Endothelial cell of umbilical vein (primary cell): ENCODE measurements around the gene PTPRE. TPM values are rescaled to one million over a fixed set of nuclear protein-coding genes. Genes with fewer than 3 reads are reported as not detected.

Experiments
- BruUV-seq: library from RNA; stranded (reverse); fragments of 400-500 nt; replicated peaks from 2 replicates; lab custom pipeline; 2021; lab: Mats Ljungman, UMichigan
- CTCF ChIA-PET: fragments of 300-600, 350-600 bp; sonication (Branson Sonifier 250); formaldehyde crosslinking; loops from one replicate; lab custom pipeline; 2021; ENCODE audit warnings: antibody characterized with exemption, inconsistent platforms; lab: Charles Lee
- POLR2A ChIA-PET: fragments of 300-600, 350-600 bp; sonication (Branson Sonifier 250); formaldehyde crosslinking; loops from one replicate; lab custom pipeline; 2021; ENCODE audit warnings: antibody characterized with exemption, inconsistent platforms; lab: Charles Lee
- DNase-seq: peaks from one replicate; pipeline ENCODE4 v3.0.0-alpha.2; 2011; ENCODE audit warnings: low read depth, low spot score
- FAIRE-seq: peaks from 2 replicates; lab custom pipeline; 2011; peaks lifted over from hg19 to GRCh38; lab: Jason Lieb, UNC
- H2AFZ ChIP-seq: 2 replicates; pipeline ENCODE4 v1.6.0; 2012; ENCODE audit warnings: low read depth, low read length, control low read depth, inconsistent platforms
- H3K27ac ChIP-seq: 2 replicates; pipeline ENCODE4 v1.5.1; 2011; ENCODE audit warnings: low read depth, mild to moderate bottlenecking, control low read depth, low read length, moderate library complexity; ENCODE audit not compliant: insufficient read depth
- H3K27me3 ChIP-seq, 2 experiments: 2 replicates each; pipeline versions ENCODE4 v1.6.0 to v1.6.1; 2011; ENCODE audit warnings: low read length in 2 of 2, mixed read lengths in 1 of 2; ENCODE audit not compliant: control insufficient read depth in 2 of 2, insufficient read depth in 2 of 2
- H3K36me3 ChIP-seq, 2 experiments: 2 replicates in 1 of 2; 3 replicates in 1 of 2; pipeline ENCODE4 v1.5.1; 2011; ENCODE audit warnings: low read length in 2 of 2, mild to moderate bottlenecking in 1 of 2, moderate library complexity in 1 of 2; ENCODE audit not compliant: control insufficient read depth in 2 of 2, insufficient read depth in 2 of 2; ENCODE audit errors: extremely low read depth in 1 of 2
- H3K4me1 ChIP-seq: 3 replicates; pipeline ENCODE4 v1.5.1; 2011; ENCODE audit warnings: mild to moderate bottlenecking, low read length; ENCODE audit not compliant: control insufficient read depth, insufficient read depth; ENCODE audit errors: extremely low read depth
- H3K4me2 ChIP-seq: 2 replicates; pipeline ENCODE4 v1.6.1; 2011; ENCODE audit warnings: low read length, control low read depth, mixed read lengths; ENCODE audit not compliant: insufficient read depth
- H3K4me3 ChIP-seq, 3 experiments: fragments of 200-600 bp in 1 of 3; sonication (generic), shearing (Covaris generic) in 1 of 3; replicated peaks in 1 of 3; 2 replicates each; pipeline ENCODE4 v1.5.1; 2011 to 2016; ENCODE audit warnings: control low read depth in 3 of 3, low read length in 3 of 3, mild to moderate bottlenecking in 2 of 3, inconsistent platforms in 1 of 3, low read depth in 1 of 3, moderate library complexity in 1 of 3; ENCODE audit not compliant: insufficient read depth in 1 of 3
- H3K79me2 ChIP-seq: 2 replicates; pipeline ENCODE4 v1.6.0; 2012; ENCODE audit warnings: low read length, inconsistent platforms; ENCODE audit not compliant: control insufficient read depth, insufficient read depth
- H3K9ac ChIP-seq: replicated peaks from 2 replicates; pipeline ENCODE3; 2011; ENCODE audit warnings: low read length, control low read depth; ENCODE audit not compliant: insufficient read depth; ENCODE audit errors: extremely low read depth
- H3K9me1 ChIP-seq: replicated peaks from 3 replicates; pipeline ENCODE4 v1.6.0; 2011; ENCODE audit warnings: mild to moderate bottlenecking, low read length; ENCODE audit not compliant: control insufficient read depth, insufficient read depth; ENCODE audit errors: extremely low read depth
- H3K9me3 ChIP-seq: replicated peaks from 2 replicates; pipeline ENCODE4 v1.5.1; 2012; ENCODE audit warnings: low read length, inconsistent platforms; ENCODE audit not compliant: control insufficient read depth, insufficient read depth
- H4K20me1 ChIP-seq: replicated peaks from 2 replicates; pipeline ENCODE3; 2011; ENCODE audit warnings: mild to moderate bottlenecking, low read length; ENCODE audit not compliant: control insufficient read depth, insufficient read depth; ENCODE audit errors: extremely low read depth
- EZH2 ChIP-seq: IDR thresholded peaks from 2 replicates; pipeline ENCODE4 v1.6.1; 2012; ENCODE audit warnings: borderline replicate concordance, low read depth, mild to moderate bottlenecking, moderate library complexity, low read length, inconsistent platforms; ENCODE audit not compliant: severe bottlenecking
- JUN ChIP-seq: IDR thresholded peaks from 2 replicates; pipeline ENCODE4 v1.6.1; 2011; ENCODE audit warnings: borderline replicate concordance, low read depth; ENCODE audit not compliant: insufficient read length, insufficient read depth
- MAX ChIP-seq: IDR thresholded peaks from 2 replicates; pipeline ENCODE4 v1.6.1; 2011; ENCODE audit not compliant: insufficient read depth, insufficient read length
- MYC ChIP-seq: IDR thresholded peaks from one replicate; pipeline ENCODE4 v1.6.1; 2011; ENCODE audit warnings: mild to moderate bottlenecking, low read depth, low read length
- POLR2A ChIP-seq: IDR thresholded peaks from 2 replicates; pipeline ENCODE4 v1.6.1; 2012; ENCODE audit warnings: low read depth, mild to moderate bottlenecking, control low read depth, low read length
- POLR2AphosphoS5 ChIP-seq: IDR thresholded peaks from 2 replicates; pipeline ENCODE4 v1.6.1; 2012; ENCODE audit warnings: low read depth, mild to moderate bottlenecking, control low read depth, low read length, moderate library complexity; ENCODE audit not compliant: insufficient read depth
- dilution Hi-C: fragments of 300-500 bp; cut with MboI; formaldehyde crosslinking; loops from one replicate; pipeline ENCODE4 v1.15.0; 2019; ENCODE audit warnings: low sequenced_read_pairs; ENCODE audit not compliant: extremely low pct_ligation_motif_present
- intact Hi-C: fragments of 100-400 bp; cut with micrococcal nuclease; formaldehyde crosslinking; loops from one replicate; pipeline ENCODE4 v1.10.0; 2022
- polyA plus RNA-seq, 4 experiments: library from polyadenylated mRNA; depleted of rRNA in 3 of 4; stranded (reverse) in 3 of 4; unstranded in 1 of 4; fragments of >200 nt; gene quantifications; 2 replicates each; pipeline versions ENCODE4 v1.2.1 to v1.2.3, GENCODE V29; 2011 to 2012; ENCODE audit warnings: missing spikeins in 1 of 4
- total RNA-seq: library from RNA; stranded (reverse); gene quantifications from 2 replicates; pipeline ENCODE4 v1.2.3, GENCODE V29; 2021
- TF ChIP-seq, protein P1 (sequence below), 2 donors: IDR thresholded peaks; 1 replicate in 1 of 2; 2 replicates in 1 of 2; pipeline ENCODE4 v1.5.1; 2011; ENCODE audit warnings: low read length in 2 of 2, mild to moderate bottlenecking in 2 of 2, moderate library complexity in 2 of 2, control low read depth in 1 of 2, inconsistent platforms in 1 of 2, low read depth in 1 of 2; ENCODE audit not compliant: insufficient read depth in 1 of 2; ENCODE audit errors: extremely low read depth in 1 of 2

The PTPRE gene
- total and polyA plus RNA-seq, 2 donors (not counting 3 experiments of a cell fraction or from before 2014, with no cell fraction given) = 37.3 to 116 TPM

GRCh38 chr10:127945948-127946711, 39.2 kb downstream of the PTPRE start:
- Histone ChIP-seq H3K9me1 (no peaks in the 10 kb centered on the region), H3K4me3 (no peak overlapping the region), H3K27ac (peak overlapping the region; percentile 92), H3K36me3 (no peaks in the 10 kb centered on the region), H4K20me1 (no peaks in the 10 kb centered on the region), H2AFZ (no peak overlapping the region), H3K4me1 (peaks cover 77% of the 10 kb centered on the region), H3K9ac (peak overlapping the region; percentile 59), H3K79me2 (peaks cover 3% of the 10 kb centered on the region), H3K4me2 (peak overlapping the region; percentile 50), H3K27me3 (no peaks in the 10 kb centered on the region), H3K9me3 (no peaks in the 10 kb centered on the region)
- ChIA-PET POLR2A (no interaction called here), CTCF (interaction anchor here (1.3 kb wide), 2 partner anchors 21 to 38 kb away, joined by 3 to 6 read pairs; no protein-coding TSS in a partner anchor)
- TSS peak; percentile 51 for BruUV-seq
- TF ChIP-seq MYC = no peak
- no peak for TF ChIP-seq JUN
- TF ChIP-seq POLR2AphosphoS5 = no peak
- no peak for TF ChIP-seq POLR2A
- no peak for TF ChIP-seq MAX
- TF ChIP-seq EZH2 = no peak
- TF ChIP-seq, protein P1, sequence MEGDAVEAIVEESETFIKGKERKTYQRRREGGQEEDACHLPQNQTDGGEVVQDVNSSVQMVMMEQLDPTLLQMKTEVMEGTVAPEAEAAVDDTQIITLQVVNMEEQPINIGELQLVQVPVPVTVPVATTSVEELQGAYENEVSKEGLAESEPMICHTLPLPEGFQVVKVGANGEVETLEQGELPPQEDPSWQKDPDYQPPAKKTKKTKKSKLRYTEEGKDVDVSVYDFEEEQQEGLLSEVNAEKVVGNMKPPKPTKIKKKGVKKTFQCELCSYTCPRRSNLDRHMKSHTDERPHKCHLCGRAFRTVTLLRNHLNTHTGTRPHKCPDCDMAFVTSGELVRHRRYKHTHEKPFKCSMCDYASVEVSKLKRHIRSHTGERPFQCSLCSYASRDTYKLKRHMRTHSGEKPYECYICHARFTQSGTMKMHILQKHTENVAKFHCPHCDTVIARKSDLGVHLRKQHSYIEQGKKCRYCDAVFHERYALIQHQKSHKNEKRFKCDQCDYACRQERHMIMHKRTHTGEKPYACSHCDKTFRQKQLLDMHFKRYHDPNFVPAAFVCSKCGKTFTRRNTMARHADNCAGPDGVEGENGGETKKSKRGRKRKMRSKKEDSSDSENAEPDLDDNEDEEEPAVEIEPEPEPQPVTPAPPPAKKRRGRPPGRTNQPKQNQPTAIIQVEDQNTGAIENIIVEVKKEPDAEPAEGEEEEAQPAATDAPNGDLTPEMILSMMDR (IDR thresholded peaks at IDR 0.05; ENCODE audit: extremely low read depth in 1 of 2, insufficient read depth in 1 of 2, low read depth in 1 of 2, low read length in 2 of 2) = no peak
- dilution Hi-C loops (no loop called here), intact Hi-C loops (loop anchor here (1.0 kb wide), 7 partner anchors 22 to 65 kb away; no protein-coding TSS in a partner anchor)
- no peak for FAIRE-seq
- DNase-seq = no peak
